HG03520 (cell line): ENCODE measurements around the gene KIRREL3.
A peak's percentile ranks its signal among the peaks of the same experiment; 100 is the strongest.

ENCODE experiments used
- ATAC-seq: cut with Tn5 transposase; IDR thresholded peaks from one replicate; pipeline ENCODE4 v1.9.1; 2021; ENCODE audit warnings: mild to moderate bottlenecking, moderate library complexity; ENCODE audit not compliant: unreplicated experiment

KIRREL3 gene

DNA sequence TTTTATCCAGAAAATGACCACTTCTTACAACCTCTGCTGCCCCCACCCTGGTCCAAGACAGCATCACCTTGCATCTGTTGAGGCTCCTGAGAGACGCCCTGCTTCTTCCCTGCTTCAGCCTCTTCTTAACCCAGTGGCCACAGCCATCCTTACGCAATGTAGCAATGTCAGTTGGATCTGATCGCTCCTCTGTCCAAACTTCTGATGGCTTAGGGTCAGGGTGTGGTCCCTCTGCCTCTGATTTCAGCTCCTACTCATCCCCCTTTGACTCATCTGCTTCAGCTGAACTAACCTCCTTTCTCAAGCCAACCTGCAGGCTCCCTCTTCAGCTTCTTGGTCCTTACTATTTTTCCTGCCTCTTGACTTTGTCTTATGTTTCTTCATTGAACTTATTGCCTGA, 280.8 kb downstream of the KIRREL3 start:
- ATAC-seq, result no peak

GRCh38 chr11:126718276-126718675, 282.3 kb downstream of the KIRREL3 start:
- no peak for ATAC-seq

GRCh38 chr11:126716456-126717083, 284.0 kb downstream of the KIRREL3 start:
- no peak for ATAC-seq

- ATAC-seq, result no peak
These were observed 286.8 kb downstream of the KIRREL3 start for GRCh38 chr11:126713806-126714205.

DNA sequence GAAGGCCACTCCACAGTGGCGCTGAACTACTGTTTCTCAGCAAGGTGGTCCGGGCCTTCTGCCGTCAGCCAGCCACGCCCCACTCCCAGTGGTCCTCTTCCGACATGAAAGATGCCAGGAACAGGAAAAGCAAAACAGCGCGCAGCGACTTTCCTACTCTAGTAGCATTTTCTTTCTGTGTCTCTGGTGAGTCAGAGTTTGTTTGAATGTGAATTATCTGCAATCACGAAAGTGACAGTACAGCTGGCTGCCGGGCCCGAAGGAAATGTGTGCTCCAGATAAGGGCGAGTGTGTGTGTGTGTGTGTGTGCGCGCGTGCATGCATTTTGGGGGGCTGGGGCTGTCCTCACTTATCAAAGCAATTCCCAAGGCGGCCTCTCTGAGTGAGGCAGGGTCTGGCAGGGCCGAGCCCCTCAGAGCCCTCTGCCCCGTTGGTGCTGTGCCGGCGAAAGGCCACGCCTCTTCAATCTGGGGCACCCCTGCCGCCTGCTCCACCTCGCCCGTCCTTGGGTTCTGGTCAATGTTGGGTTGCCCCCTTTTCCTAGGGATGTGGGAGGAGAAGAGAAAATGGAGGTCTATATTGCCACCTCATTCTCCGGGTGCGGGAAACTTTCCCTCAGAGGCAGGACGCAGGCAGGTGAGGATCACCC, 288.5 kb downstream of the KIRREL3 start:
- no peak for ATAC-seq

DNA sequence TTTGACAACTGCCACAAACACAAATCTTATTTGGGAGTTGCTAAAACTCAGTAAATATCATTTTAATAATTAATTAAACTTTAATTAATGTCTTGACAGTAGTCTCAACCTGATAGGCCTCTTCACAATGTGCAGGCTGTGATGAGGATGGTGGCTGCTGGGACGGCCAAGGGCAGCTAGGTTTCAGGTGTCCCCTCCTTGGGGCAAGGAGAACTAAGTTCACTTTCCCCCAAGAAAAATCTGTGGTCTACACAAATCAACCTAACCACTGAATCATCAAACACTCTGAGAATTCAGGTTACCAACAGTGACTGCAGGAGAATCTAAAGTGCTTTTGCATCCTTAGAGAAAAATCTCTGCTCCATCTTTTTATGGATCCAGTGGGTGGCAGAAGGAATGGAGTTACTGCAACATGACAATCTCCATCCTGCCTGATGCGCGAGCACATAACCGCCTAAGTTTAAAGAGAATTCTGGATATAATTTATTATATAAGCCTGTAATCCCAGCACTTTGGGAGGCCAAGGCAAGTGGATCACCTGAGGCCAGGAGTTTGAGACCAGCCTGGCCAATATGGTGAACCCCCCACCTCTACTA, 289.7 kb downstream of the KIRREL3 start:
- no peak for ATAC-seq

- no peak for ATAC-seq
These were observed 293.1 kb downstream of the KIRREL3 start for GRCh38 chr11:126707498-126707897.

DNA sequence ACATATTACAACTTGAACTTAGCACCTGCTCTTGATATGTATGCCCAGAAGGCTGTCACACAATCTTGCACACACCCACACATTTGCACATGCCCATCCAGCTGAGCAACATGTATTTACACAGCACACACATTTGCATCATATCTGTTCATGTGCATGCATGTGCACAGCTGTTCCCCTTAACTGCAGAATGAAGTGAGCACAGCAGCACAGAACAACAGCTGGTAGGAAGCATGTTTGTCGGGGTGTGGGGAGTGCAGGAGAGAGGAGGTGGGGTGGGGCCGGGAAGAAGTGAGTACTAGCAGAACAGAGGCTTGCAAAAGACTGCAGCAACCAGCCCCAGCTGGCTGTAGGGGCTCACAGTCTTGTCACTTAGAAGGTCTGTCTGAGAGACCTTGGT, 296.5 kb downstream of the KIRREL3 start:
- ATAC-seq, result no peak

- no peak for ATAC-seq
These were observed 296.9 kb downstream of the KIRREL3 start for GRCh38 chr11:126703662-126704061.

DNA sequence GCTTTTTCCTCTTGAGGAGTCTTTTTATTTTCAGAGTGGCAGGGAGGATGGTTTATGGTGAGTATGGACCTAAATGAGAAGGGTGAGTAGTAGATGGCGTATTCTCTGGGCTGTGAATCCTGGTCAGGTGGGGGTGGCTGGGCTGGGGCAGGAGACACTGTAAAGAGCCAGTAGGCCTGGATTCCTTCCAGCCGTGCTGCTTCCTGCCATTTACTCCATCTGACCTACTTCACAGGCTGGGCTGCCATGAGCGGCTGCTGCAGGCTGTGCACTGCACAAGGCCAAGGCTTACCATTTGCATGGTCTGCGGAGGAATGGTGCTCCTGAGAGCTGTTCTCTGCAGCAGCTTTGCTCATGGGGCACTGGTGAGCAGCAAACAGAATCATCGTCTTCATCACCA, 297.6 kb downstream of the KIRREL3 start:
- ATAC-seq, result no peak

- no peak for ATAC-seq
These were observed 298.3 kb downstream of the KIRREL3 start for GRCh38 chr11:126702165-126702720.

- ATAC-seq, result no peak
These were observed 299.1 kb downstream of the KIRREL3 start for GRCh38 chr11:126701520-126701897.

- peak; percentile 80 for ATAC-seq
These were observed 299.6 kb downstream of the KIRREL3 start for GRCh38 chr11:126700768-126701519.

GRCh38 chr11:126698576-126698975, 302.0 kb downstream of the KIRREL3 start:
- ATAC-seq, result no peak

- ATAC-seq, result no peak
These were observed 302.6 kb downstream of the KIRREL3 start for GRCh38 chr11:126697936-126698335.

DNA sequence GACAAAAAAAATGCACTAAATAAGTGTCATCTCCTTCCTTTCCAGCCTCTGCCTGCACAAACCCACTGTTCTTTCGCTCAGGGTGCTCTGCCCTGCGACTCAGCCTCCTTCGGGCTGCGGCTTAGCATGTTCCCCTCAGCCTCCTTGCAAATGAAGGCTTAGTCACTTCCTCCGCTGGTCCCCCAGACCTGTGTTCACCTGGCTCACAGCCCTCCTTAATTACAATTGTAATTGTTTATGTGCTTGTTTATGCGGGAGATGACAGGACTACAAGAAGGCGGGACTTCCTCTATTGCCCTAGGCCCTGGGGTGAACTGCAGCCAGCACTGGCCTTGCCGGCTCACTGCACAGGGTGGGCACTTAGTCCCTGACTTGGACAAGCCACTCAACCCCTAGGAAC, 303.6 kb downstream of the KIRREL3 start:
- no peak for ATAC-seq

DNA sequence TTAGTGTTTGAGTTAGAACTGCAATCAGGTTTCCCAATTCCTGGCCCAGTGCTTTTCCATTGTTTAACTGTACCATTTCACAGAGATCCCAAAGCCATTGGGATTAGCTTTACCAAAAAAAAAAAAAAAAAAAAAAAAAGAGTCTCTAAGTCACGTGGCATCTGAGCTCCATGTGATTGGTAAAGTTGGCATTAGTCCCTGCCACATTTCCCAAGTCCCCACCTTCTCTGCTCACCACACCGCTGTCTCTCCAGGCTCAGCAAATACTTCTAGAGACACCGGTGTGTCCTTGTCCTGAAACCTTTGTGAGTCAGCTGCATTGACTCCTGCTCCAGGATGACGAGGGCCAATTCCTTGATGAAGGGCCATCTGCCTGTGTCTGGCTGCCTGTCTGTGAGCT, 305.3 kb downstream of the KIRREL3 start:
- no peak for ATAC-seq

DNA sequence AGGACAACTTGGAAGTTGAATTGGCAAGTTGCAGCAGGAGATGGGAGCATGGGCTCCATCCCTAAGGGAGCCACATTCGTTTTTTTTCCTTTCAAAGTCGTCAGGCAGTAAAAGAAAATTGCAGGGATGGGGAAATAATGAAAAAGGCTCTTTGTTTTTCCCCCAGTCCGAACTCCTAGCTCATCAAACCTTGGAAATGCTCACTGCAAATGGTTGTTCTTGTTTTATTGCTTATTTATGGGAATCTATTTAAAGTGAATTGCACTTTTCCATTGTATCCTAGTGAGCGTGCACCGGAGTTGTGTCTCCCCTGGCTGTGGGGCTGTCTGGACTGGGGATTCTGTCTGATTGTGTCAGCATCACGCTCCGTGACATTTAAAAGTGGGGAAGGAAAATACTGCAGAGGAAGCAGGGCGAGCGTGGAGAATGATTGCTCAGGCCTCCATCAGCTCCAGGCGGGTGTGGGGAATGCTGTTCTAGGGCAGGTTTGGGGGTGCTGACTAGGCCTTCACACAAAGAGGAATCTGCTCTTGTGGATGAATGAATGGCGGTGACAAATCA, 306.4 kb downstream of the KIRREL3 start:
- no peak for ATAC-seq

DNA sequence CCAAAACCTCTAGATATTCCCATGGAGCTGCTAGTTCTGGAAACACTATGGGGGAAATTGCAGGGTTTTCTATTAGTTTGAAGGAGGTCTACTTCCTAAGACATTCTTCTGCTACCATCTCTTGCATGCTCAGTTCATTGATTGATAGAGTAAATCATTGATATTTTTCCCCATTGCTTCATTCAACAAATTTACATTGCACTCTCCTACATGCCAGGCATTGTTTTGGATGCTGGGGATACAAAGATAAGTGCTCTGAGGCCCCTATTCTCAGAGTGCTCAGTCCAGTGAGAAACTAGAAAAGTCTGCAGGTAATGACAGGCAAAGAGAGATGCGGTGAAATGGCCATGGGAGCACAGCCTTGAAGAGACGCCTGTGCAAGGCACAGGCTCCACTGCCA, 313.1 kb downstream of the KIRREL3 start:
- no peak for ATAC-seq

DNA sequence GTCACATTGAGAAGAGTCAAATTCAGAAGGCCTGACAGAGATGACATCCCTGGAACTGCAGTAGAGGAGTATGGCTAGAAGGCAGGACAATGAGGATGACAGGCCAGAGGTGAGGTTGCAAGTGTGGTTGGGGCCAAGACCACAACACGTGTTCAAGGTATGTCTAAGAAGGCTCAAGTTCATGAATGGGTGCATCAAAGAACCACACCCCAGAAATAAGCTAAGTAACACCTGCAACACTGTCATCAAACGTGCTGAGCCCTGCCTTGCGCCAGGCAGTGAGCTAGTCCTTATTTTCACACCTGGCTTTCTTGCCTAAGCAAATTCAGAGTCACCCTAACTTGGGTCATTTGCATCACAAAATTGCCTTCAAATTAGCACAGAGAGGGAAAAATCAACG, 313.6 kb downstream of the KIRREL3 start:
- no peak for ATAC-seq
